ENCODE measurements around the gene CADM1.

GRCh38 chr11:115408036-115408921 lies 95.9 kb downstream of the CADM1 start:
- TF ChIP-seq POLR2A (IDR thresholded peaks at IDR 0.05; ENCODE audit: low read length): no peak
- no peak for TF ChIP-seq GATA1 (IDR thresholded peaks at IDR 0.05; ENCODE audit: low read depth, low read length)
